Cardiac muscle cell (in vitro differentiated cells and primary cell): Measurements from ENCODE around the gene RAB8A. TPM values are rescaled to one million over a fixed set of nuclear protein-coding genes. Genes with fewer than 3 reads are reported as not detected.
"Not testable (repeated sequence)": the region's sequence is repeated elsewhere in the genome, so short reads cannot be mapped to it uniquely, and the experiment has no call there.

Experiments
- DNase-seq, 2 donors: peaks; one replicate each; pipeline versions ENCODE4 v3.0.0 to v3.0.0-alpha.2; 2010 to 2017; ENCODE audit warnings: low read depth in 1 of 2, low spot score in 1 of 2
- H3K27ac ChIP-seq: fragments of 200-600 bp; sonication (generic); 2 replicates; pipeline ENCODE4 v1.5.1; 2016
- H3K27me3 ChIP-seq: fragments of 200-600 bp; sonication (generic); 2 replicates; pipeline ENCODE4 v1.6.0; 2016; ENCODE audit warnings: control low read depth
- H3K36me3 ChIP-seq: fragments of 200-600 bp; sonication (generic); 2 replicates; pipeline ENCODE4 v1.5.1; 2016; ENCODE audit warnings: control low read depth
- H3K4me1 ChIP-seq: fragments of 200-600 bp; sonication (generic); 2 replicates; pipeline ENCODE4 v1.8.1; 2017; ENCODE audit warnings: low read depth, mild to moderate bottlenecking, mixed run types
- H3K4me3 ChIP-seq: fragments of 200-600 bp; sonication (generic); 2 replicates; pipeline ENCODE4 v1.5.1; 2016; ENCODE audit warnings: mild to moderate bottlenecking
- H3K9me3 ChIP-seq: fragments of 200-600 bp; sonication (generic); 2 replicates; pipeline ENCODE4 v1.5.1; 2017; ENCODE audit warnings: low read depth, mild to moderate bottlenecking, control low read depth
- CTCF ChIP-seq: IDR thresholded peaks from 2 replicates; pipeline ENCODE4 v1.5.1; 2012; ENCODE audit warnings: low read depth, mild to moderate bottlenecking, low read length
- polyA plus RNA-seq: library from polyadenylated mRNA; unstranded; fragments of >200 nt; fragmentation: Nextera tagmentation; extraction: Ambion mirVana; gene quantifications from 2 replicates; pipeline ENCODE4 v1.2.1, GENCODE V29; 2016
- total RNA-seq: library from RNA; depleted of rRNA; stranded (reverse); fragments of >200 nt; gene quantifications from 2 replicates; pipeline ENCODE4 v1.2.3, GENCODE V29; 2016

The RAB8A gene
- total and polyA plus RNA-seq, 2 experiments from 2014 or later, result 38.2 to 93.8 TPM

- peaks cover 20% of the 10 kb centered on the region for H3K4me1 ChIP-seq
- peak; percentile 55 to 66 for DNase-seq
- peaks cover 10% of the 10 kb centered on the region for H3K36me3 ChIP-seq
- no peaks in the 10 kb centered on the region for H3K9me3 ChIP-seq
- no peak for TF ChIP-seq CTCF
- H3K27me3 ChIP-seq, result no peaks in the 10 kb centered on the region
- peak overlapping the region; percentile 99 for H3K27ac ChIP-seq
- peak overlapping the region; percentile 86 for H3K4me3 ChIP-seq
These were observed 34.6 kb upstream of the RAB8A start for GRCh38 chr19:16076958-16077611.

- H3K27me3 ChIP-seq, result no peaks in the 10 kb centered on the region
- H3K4me3 ChIP-seq, result peak overlapping the region; percentile 86
- H3K4me1 ChIP-seq, result peaks cover 20% of the 10 kb centered on the region
- H3K9me3 ChIP-seq, result no peaks in the 10 kb centered on the region
- peak overlapping the region; percentile 99 for H3K27ac ChIP-seq
- peaks cover 18% of the 10 kb centered on the region for H3K36me3 ChIP-seq
- no peak for TF ChIP-seq CTCF
- peak; percentile 29 to 64 for DNase-seq
These were observed 33.5 kb upstream of the RAB8A start for GRCh38 chr19:16077984-16078758.

- Histone ChIP-seq H3K4me3 (peak overlapping the region; percentile 86), H3K27me3 (no peaks in the 10 kb centered on the region), H3K36me3 (peaks cover 22% of the 10 kb centered on the region), H3K9me3 (no peaks in the 10 kb centered on the region), H3K4me1 (peaks cover 20% of the 10 kb centered on the region), H3K27ac (peak overlapping the region; percentile 99)
- peak; percentile 59 to 98 for DNase-seq
- TF ChIP-seq CTCF, result no peak
These were observed 32.7 kb upstream of the RAB8A start for GRCh38 chr19:16078759-16079707.

GRCh38 chr19:16084067-16084685 lies 27.5 kb upstream of the RAB8A start:
- no peaks in the 10 kb centered on the region for H3K27me3 ChIP-seq
- no peak for TF ChIP-seq CTCF
- H3K4me3 ChIP-seq, result no peak overlapping the region
- peaks cover 5% of the 10 kb centered on the region for H3K4me1 ChIP-seq
- DNase-seq, result no peak
- peaks cover 66% of the 10 kb centered on the region for H3K36me3 ChIP-seq
- no peaks in the 10 kb centered on the region for H3K9me3 ChIP-seq
- no peak overlapping the region for H3K27ac ChIP-seq

- no peaks in the 10 kb centered on the region for H3K27me3 ChIP-seq
- no peaks in the 10 kb centered on the region for H3K9me3 ChIP-seq
- H3K36me3 ChIP-seq, result peaks cover 67% of the 10 kb centered on the region
- no peak overlapping the region for H3K4me3 ChIP-seq
- peak in 1 of 2 donors; percentile 40 for DNase-seq
- no peaks in the 10 kb centered on the region for H3K4me1 ChIP-seq
- TF ChIP-seq CTCF, result no peak
- H3K27ac ChIP-seq, result no peak overlapping the region
These were observed 26.6 kb upstream of the RAB8A start for GRCh38 chr19:16085115-16085514.

GRCh38 chr19:16087404-16087803 lies 24.3 kb upstream of the RAB8A start:
- not testable (repeated sequence) for DNase-seq, H3K4me1 ChIP-seq, H3K27ac ChIP-seq, H3K27me3 ChIP-seq, H3K9me3 ChIP-seq, H3K4me3 ChIP-seq
- H3K36me3 ChIP-seq, result peaks cover 72% of the 10 kb centered on the region
